ENCODE data around the gene PRM1.
"Not testable (repeated sequence)": the region's sequence is repeated elsewhere in the genome, so short reads cannot be mapped to it uniquely, and the experiment has no call there.

The PRM1 gene

GRCh38 chr16:11292076-11292748, 11.1 kb upstream of the PRM1 start:
- Mint-ChIP-seq H3K27ac (no peak overlapping the region), H3K9me3 (no peaks in the 10 kb centered on the region), H3K4me3 (no peak overlapping the region), H3K27me3 (peaks cover 29% of the 10 kb centered on the region), H3K4me1 (peaks cover 38% of the 10 kb centered on the region)
- DNase-seq (no peak), ATAC-seq (no peak)

GRCh38 chr16:11291091-11291703, 10.1 kb upstream of the PRM1 start:
- peaks cover 29% of the 10 kb centered on the region for H3K27me3 Mint-ChIP-seq

GRCh38 chr16:11290102-11290893, 9.2 kb upstream of the PRM1 start:
- H3K27me3 Mint-ChIP-seq = peaks cover 29% of the 10 kb centered on the region
- peaks cover 45% of the 10 kb centered on the region for H3K4me1 Mint-ChIP-seq

More at GRCh38 chr16:11291091-11291703, 10.1 kb upstream of the PRM1 start:
- Mint-ChIP-seq H3K4me1 (peaks cover 38% of the 10 kb centered on the region), H3K27ac (peak overlapping the region in 1 of 2 donors; percentile 82), H3K4me3 (no peak overlapping the region), H3K9me3 (no peaks in the 10 kb centered on the region)
- ATAC-seq (no peak), DNase-seq (no peak)

GRCh38 chr16:11289696-11290095, 8.6 kb upstream of the PRM1 start:
- ATAC-seq, DNase-seq, H3K4me3 Mint-ChIP-seq, H3K9me3 Mint-ChIP-seq, H3K27ac Mint-ChIP-seq: not testable (repeated sequence)
- Mint-ChIP-seq H3K4me1 (peaks cover 44% of the 10 kb centered on the region), H3K27me3 (peaks cover 29% of the 10 kb centered on the region)

More at GRCh38 chr16:11290102-11290893, 9.2 kb upstream of the PRM1 start:
- Mint-ChIP-seq H3K9me3 (no peaks in the 10 kb centered on the region), H3K27ac (peak overlapping the region in 1 of 2 donors; percentile 34), H3K4me3 (no peak overlapping the region)
- DNase-seq (no peak), ATAC-seq (no peak)

- Mint-ChIP-seq H3K9me3 (no peaks in the 10 kb centered on the region), H3K4me3 (no peak overlapping the region), H3K4me1 (peaks cover 41% of the 10 kb centered on the region), H3K27ac (no peak overlapping the region), H3K27me3 (peaks cover 29% of the 10 kb centered on the region)
- no peak for DNase-seq
- no peak for ATAC-seq
These were observed 8.1 kb upstream of the PRM1 start for GRCh38 chr16:11289202-11289601.

- H3K27me3 Mint-ChIP-seq = no peaks in the 10 kb centered on the region
- peak overlapping the region in 1 of 2 donors; percentile 84 for H3K27ac Mint-ChIP-seq
- H3K4me1 Mint-ChIP-seq = peaks cover 30% of the 10 kb centered on the region
- DNase-seq (no peak), ATAC-seq (peak; percentile 72)
- no peaks in the 10 kb centered on the region for H3K9me3 Mint-ChIP-seq
- peak overlapping the region; percentile 3 to 27 for H3K4me3 Mint-ChIP-seq
These were observed 4.7 kb upstream of the PRM1 start for GRCh38 chr16:11285842-11286241.

GRCh38 chr16:11283820-11284248, 2.7 kb upstream of the PRM1 start:
- no peak overlapping the region for H3K27ac Mint-ChIP-seq
- no peaks in the 10 kb centered on the region for H3K9me3 Mint-ChIP-seq
- ATAC-seq (no peak), DNase-seq (no peak)
- H3K4me3 Mint-ChIP-seq = no peak overlapping the region
- H3K27me3 Mint-ChIP-seq = no peaks in the 10 kb centered on the region
- peaks cover 36% of the 10 kb centered on the region for H3K4me1 Mint-ChIP-seq

GRCh38 chr16:11278681-11279628, 2.2 kb downstream of the PRM1 start:
- DNase-seq = no peak
- H3K27ac Mint-ChIP-seq = peak overlapping the region in 1 of 2 donors; percentile 73
- peaks cover 12% of the 10 kb centered on the region for H3K4me1 Mint-ChIP-seq
- ATAC-seq = no peak
- H3K9me3 Mint-ChIP-seq = no peaks in the 10 kb centered on the region
- H3K4me3 Mint-ChIP-seq = no peak overlapping the region
- H3K27me3 Mint-ChIP-seq = no peaks in the 10 kb centered on the region

- Mint-ChIP-seq H3K4me3 (no peak overlapping the region), H3K4me1 (peaks cover 12% of the 10 kb centered on the region), H3K27me3 (no peaks in the 10 kb centered on the region), H3K27ac (peak overlapping the region in 1 of 2 donors; percentile 34), H3K9me3 (no peaks in the 10 kb centered on the region)
- DNase-seq (no peak), ATAC-seq (no peak)
These were observed 3.4 kb downstream of the PRM1 start for GRCh38 chr16:11277607-11278337.

- no peak overlapping the region for H3K4me3 Mint-ChIP-seq
- no peaks in the 10 kb centered on the region for H3K27me3 Mint-ChIP-seq
- H3K27ac Mint-ChIP-seq = no peak overlapping the region
- no peaks in the 10 kb centered on the region for H3K9me3 Mint-ChIP-seq
- no peak for DNase-seq
- no peak for ATAC-seq
- H3K4me1 Mint-ChIP-seq = peaks cover 9% of the 10 kb centered on the region
These were observed 4.1 kb downstream of the PRM1 start for GRCh38 chr16:11276896-11277593.

GRCh38 chr16:11276143-11276895, 4.8 kb downstream of the PRM1 start, which contains the start of gene PRM2:
PRM2 (minus strand) TSS chr16:11276480; CDS start chr16:11276370, 110 bp downstream.
- H3K4me3 Mint-ChIP-seq = no peak within 1 kb of the TSS
- no peaks in the 10 kb centered on the region for H3K9me3 Mint-ChIP-seq
- DNase-seq (no peak), ATAC-seq (peak; percentile 28)
- H3K27me3 Mint-ChIP-seq = no peaks in the 10 kb centered on the region
- H3K27ac Mint-ChIP-seq = no peak within 1 kb of the TSS
- H3K4me1 Mint-ChIP-seq = peaks cover 6% of the 10 kb centered on the region

GRCh38 chr16:11274964-11275363, 6.2 kb downstream of the PRM1 start:
- Mint-ChIP-seq H3K4me1 (peaks cover 6% of the 10 kb centered on the region), H3K9me3 (no peaks in the 10 kb centered on the region), H3K27me3 (no peaks in the 10 kb centered on the region), H3K27ac (peak overlapping the region in 1 of 2 donors; percentile 68), H3K4me3 (no peak overlapping the region)
- DNase-seq (no peak), ATAC-seq (no peak)

- Mint-ChIP-seq H3K27me3 (no peaks in the 10 kb centered on the region), H3K27ac (no peak overlapping the region), H3K4me1 (no peaks in the 10 kb centered on the region), H3K9me3 (no peaks in the 10 kb centered on the region), H3K4me3 (no peak overlapping the region)
- ATAC-seq = no peak
- no peak for DNase-seq
These were observed 7.3 kb downstream of the PRM1 start for GRCh38 chr16:11273721-11274324.
